PC-3 (cell line): ENCODE results near the gene ADK. TPM values are rescaled to one million over a fixed set of nuclear protein-coding genes. Genes with fewer than 3 reads are reported as not detected.
A peak's percentile ranks its signal among the peaks of the same experiment; 100 is the strongest.

ENCODE experiments used
- ATAC-seq: fragments of 200-7000 bp; cut with Tn5 transposase; 2 replicates; pipeline ENCODE4 v1.9.1; 2020; ENCODE audit warnings: mild to moderate bottlenecking, moderate library complexity
- BruUV-seq: library from RNA; stranded (reverse); fragments of 400-500 nt; replicated peaks from 2 replicates; lab custom pipeline; 2021; lab: Mats Ljungman, UMichigan
- CTCF ChIA-PET: fragments of 300-600 bp; sonication (Branson Sonifier 250); formaldehyde crosslinking; loops from one replicate; lab custom pipeline; 2022; ENCODE audit warnings: antibody characterized with exemption; lab: Charles Lee
- POLR2A ChIA-PET: fragments of 300-600 bp; sonication (Branson Sonifier 250); formaldehyde crosslinking; loops from one replicate; lab custom pipeline; 2022; ENCODE audit warnings: antibody characterized with exemption; ENCODE audit not compliant: unreplicated experiment; lab: Charles Lee
- DNase-seq: peaks from one replicate; pipeline ENCODE4 v3.0.0-alpha.2; 2015
- H2AFZ ChIP-seq: fragments of 300-600 bp; sonication (generic); 2 replicates; pipeline ENCODE4 v1.6.0; 2016; ENCODE audit warnings: antibody characterized with exemption, low read length
- H3F3A ChIP-seq: fragments of 300-600 bp; sonication (generic); one replicate; pipeline ENCODE4 v1.6.0; 2017; ENCODE audit warnings: antibody characterized with exemption, low read length, control low read depth, mild to moderate bottlenecking; ENCODE audit not compliant: unreplicated experiment
- H3K27ac ChIP-seq: fragments of 300-600 bp; sonication (generic); 2 replicates; pipeline ENCODE4 v1.5.1; 2016; ENCODE audit warnings: mild to moderate bottlenecking, low read length
- H3K27me3 ChIP-seq: fragments of 300-600 bp; sonication (generic); 2 replicates; pipeline ENCODE4 v1.6.1; 2016; ENCODE audit warnings: low read length, mixed read lengths
- H3K36me3 ChIP-seq: fragments of 300-600 bp; sonication (generic); 2 replicates; pipeline ENCODE4 v1.6.1; 2016; ENCODE audit warnings: low read depth, mixed run types, low read length, mixed read lengths
- H3K4me1 ChIP-seq: fragments of 300-600 bp; sonication (generic); 2 replicates; pipeline ENCODE4 v1.5.1; 2016; ENCODE audit warnings: low read length; ENCODE audit not compliant: insufficient read depth
- H3K4me2 ChIP-seq: fragments of 300-600 bp; sonication (generic); 2 replicates; pipeline ENCODE4 v1.6.0; 2016; ENCODE audit warnings: low read length
- H3K4me3 ChIP-seq: fragments of 300-600 bp; sonication (generic); 2 replicates; pipeline ENCODE4 v1.5.1; 2016; ENCODE audit warnings: mild to moderate bottlenecking, low read length, mixed read lengths
- H3K79me2 ChIP-seq: fragments of 300-600 bp; sonication (generic); 2 replicates; pipeline ENCODE4 v1.6.1; 2017; ENCODE audit warnings: low read length, mixed read lengths
- H3K9ac ChIP-seq: fragments of 300-600 bp; sonication (generic); 2 replicates; pipeline ENCODE4 v1.6.0; 2016; ENCODE audit warnings: mild to moderate bottlenecking, low read length
- H3K9me2 ChIP-seq: fragments of 300-600 bp; sonication (generic); replicated peaks from 2 replicates; pipeline ENCODE4 v1.6.1; 2016; ENCODE audit warnings: mixed run types, low read length, mixed read lengths
- H3K9me3 ChIP-seq: fragments of 300-600 bp; sonication (generic); 2 replicates; pipeline ENCODE4 v1.6.1; 2016; ENCODE audit warnings: low read length, mixed read lengths
- H4K20me1 ChIP-seq: fragments of 300-600 bp; sonication (generic); 2 replicates; pipeline ENCODE4 v1.6.1; 2016; ENCODE audit warnings: low read length, mixed read lengths
- CTCF ChIP-seq: fragments of 300-600 bp; sonication (generic); conservative IDR thresholded peaks from 2 replicates; pipeline ENCODE4 v1.5.1; 2017; ENCODE audit warnings: antibody characterized with exemption, low read depth, mild to moderate bottlenecking, low read length
- EZH2 ChIP-seq: fragments of 300-600 bp; sonication (generic); IDR thresholded peaks from one replicate; pipeline ENCODE4 v1.6.1; 2017; ENCODE audit warnings: antibody characterized with exemption, mild to moderate bottlenecking, low read length; ENCODE audit not compliant: unreplicated experiment
- EZH2phosphoT487 ChIP-seq: fragments of 300-600 bp; sonication (generic); IDR thresholded peaks from 2 replicates; pipeline ENCODE4 v1.6.1; 2018; ENCODE audit warnings: mild to moderate bottlenecking, antibody characterized with exemption, low read length, borderline replicate concordance
- intact Hi-C: fragments of 100-400 bp; cut with micrococcal nuclease; formaldehyde crosslinking; loops from 2 replicates; pipeline ENCODE4 v1.9.0; 2023
- total RNA-seq: library from RNA; depleted of rRNA; stranded (reverse); fragments of >200 nt; gene quantifications from 2 replicates; pipeline ENCODE4 v1.2.3, GENCODE V29; 2014

Gene ADK
- total RNA-seq, 1 experiment from 2014 or later, result 256 TPM

GRCh38 chr10:74122060-74122459 lies 29.0 kb upstream of the ADK start:
- DNase-seq, result no peak
- Histone ChIP-seq H3K79me2 (no peaks in the 10 kb centered on the region), H3K9me3 (no peaks in the 10 kb centered on the region), H3K36me3 (peaks cover 90% of the 10 kb centered on the region), H3K27me3 (no peaks in the 10 kb centered on the region), H3F3A (peaks cover 54% of the 10 kb centered on the region), H3K27ac (no peak overlapping the region), H3K4me3 (no peak overlapping the region), H2AFZ (no peak overlapping the region), H3K4me2 (no peak overlapping the region), H3K9ac (no peak overlapping the region), H3K4me1 (peaks cover 20% of the 10 kb centered on the region), H3K9me2 (no peaks in the 10 kb centered on the region), H4K20me1 (no peaks in the 10 kb centered on the region)
- ChIA-PET POLR2A (no interaction called here), CTCF (interaction anchor here (0.5 to 1.3 kb wide), 2 partner anchors 112 to 223 kb away, joined by 3 read pairs; no protein-coding TSS in a partner anchor)
- BruUV-seq, result no TSS peak
- no peak for ATAC-seq
- intact Hi-C loops, result no loop called here
- no peak for TF ChIP-seq EZH2
- TF ChIP-seq CTCF, result no peak
- TF ChIP-seq EZH2phosphoT487, result no peak

- DNase-seq (no peak), ATAC-seq (no peak)
- POLR2A ChIA-PET, result no interaction called here
- H3K9me3 ChIP-seq, result no peaks in the 10 kb centered on the region
- CTCF ChIA-PET, result interaction anchor here (0.6 to 1.2 kb wide), 6 partner anchors 70 to 303 kb away, joined by 3 to 16 read pairs (median 4); no protein-coding TSS in a partner anchor
- no peaks in the 10 kb centered on the region for H3K27me3 ChIP-seq
- H3K4me2 ChIP-seq, result no peak overlapping the region
- no peak overlapping the region for H3K27ac ChIP-seq
- BruUV-seq, result TSS peak; percentile 22
- no peaks in the 10 kb centered on the region for H4K20me1 ChIP-seq
- H2AFZ ChIP-seq, result no peak overlapping the region
- intact Hi-C loops, result no loop called here
- H3F3A ChIP-seq, result peaks cover 51% of the 10 kb centered on the region
- H3K36me3 ChIP-seq, result peaks cover 81% of the 10 kb centered on the region
- peaks cover 20% of the 10 kb centered on the region for H3K4me1 ChIP-seq
- no peak overlapping the region for H3K9ac ChIP-seq
- TF ChIP-seq EZH2 (no peak), EZH2phosphoT487 (no peak), CTCF (no peak; the same call in 1 of the 2 replicates)
- H3K4me3 ChIP-seq, result no peak overlapping the region
- H3K79me2 ChIP-seq, result no peaks in the 10 kb centered on the region
- no peaks in the 10 kb centered on the region for H3K9me2 ChIP-seq
Observed at GRCh38 chr10:74123081-74123480, 27.9 kb upstream of the ADK start.
